Measurements from ENCODE around the gene WNT7B.
A peak's percentile ranks its signal among the peaks of the same experiment; 100 is the strongest.

WNT7B gene

GRCh38 chr22:45969801-45970470 is 7.0 kb downstream of the WNT7B start:
- DNase-seq, result no peak

GRCh38 chr22:45969414-45969799 is 7.6 kb downstream of the WNT7B start:
- no peak for DNase-seq

- no peak for DNase-seq
These were observed 8.1 kb downstream of the WNT7B start for GRCh38 chr22:45968751-45969413.

GRCh38 chr22:45968003-45968650 is 8.8 kb downstream of the WNT7B start:
- no peak for DNase-seq

GRCh38 chr22:45966895-45967365 is 10.0 kb downstream of the WNT7B start:
- no peak for DNase-seq

GRCh38 chr22:45966320-45966894 is 10.6 kb downstream of the WNT7B start:
- peak; percentile 31 for DNase-seq

GRCh38 chr22:45965563-45965962 is 11.4 kb downstream of the WNT7B start:
- DNase-seq, result no peak

GRCh38 chr22:45964926-45965527 is 11.9 kb downstream of the WNT7B start:
- DNase-seq, result no peak

GRCh38 chr22:45964372-45964771 is 12.6 kb downstream of the WNT7B start:
- DNase-seq, result no peak

GRCh38 chr22:45963821-45964220 is 13.1 kb downstream of the WNT7B start:
- DNase-seq, result no peak

GRCh38 chr22:45962756-45963324 is 14.1 kb downstream of the WNT7B start:
- DNase-seq, result no peak

GRCh38 chr22:45962434-45962718 is 14.6 kb downstream of the WNT7B start:
- no peak for DNase-seq

GRCh38 chr22:45961679-45962433 is 15.1 kb downstream of the WNT7B start:
- DNase-seq, result no peak

- no peak for DNase-seq
These were observed 16.2 kb downstream of the WNT7B start for GRCh38 chr22:45960477-45961386.

GRCh38 chr22:45959719-45960476 is 17.1 kb downstream of the WNT7B start:
- DNase-seq, result no peak

- DNase-seq, result no peak
These were observed 18.0 kb downstream of the WNT7B start for GRCh38 chr22:45958971-45959370.

GRCh38 chr22:45957826-45958225 is 19.1 kb downstream of the WNT7B start:
- DNase-seq, result no peak

GRCh38 chr22:45953178-45953577 is 23.8 kb downstream of the WNT7B start:
- DNase-seq, result no peak

- DNase-seq, result no peak
These were observed 24.4 kb downstream of the WNT7B start for GRCh38 chr22:45952553-45952952.

- no peak for DNase-seq
These were observed 24.8 kb downstream of the WNT7B start for GRCh38 chr22:45952151-45952550.

GRCh38 chr22:45949891-45950290 is 27.1 kb downstream of the WNT7B start:
- no peak for DNase-seq
